ENCODE measurements around the gene SELPLG. TPM values are rescaled to one million over a fixed set of nuclear protein-coding genes. Genes with fewer than 3 reads are reported as not detected.

The SELPLG gene
- total RNA-seq, 1 donor from 2014 or later: 47.4 TPM

GRCh38 chr12:108649126-108649525 lies 15.4 kb upstream of the SELPLG start:
- Mint-ChIP-seq H3K27me3 (no peaks in the 10 kb centered on the region), H3K36me3 (ENCODE audit: low read depth) (peaks cover 19% of the 10 kb centered on the region), H3K4me1 (peaks cover 43% of the 10 kb centered on the region), H3K27ac (peak overlapping the region; percentile 51), H3K4me3 (no peak overlapping the region), H3K9me3 (no peaks in the 10 kb centered on the region)
- intact Hi-C loops (cut with micrococcal nuclease): no loop called here
- DNase-seq: no peak

GRCh38 chr12:108648371-108648770 lies 14.7 kb upstream of the SELPLG start:
- Mint-ChIP-seq H3K27me3 (no peaks in the 10 kb centered on the region), H3K27ac (no peak overlapping the region), H3K9me3 (no peaks in the 10 kb centered on the region), H3K4me1 (peaks cover 43% of the 10 kb centered on the region), H3K4me3 (no peak overlapping the region), H3K36me3 (ENCODE audit: low read depth) (peaks cover 19% of the 10 kb centered on the region)
- intact Hi-C loops (cut with micrococcal nuclease): no loop called here
- DNase-seq: no peak

- H3K36me3 Mint-ChIP-seq (ENCODE audit: low read depth): peaks cover 17% of the 10 kb centered on the region
- no peaks in the 10 kb centered on the region for H3K27me3 Mint-ChIP-seq
- H3K9me3 Mint-ChIP-seq: no peaks in the 10 kb centered on the region
- peaks cover 37% of the 10 kb centered on the region for H3K4me1 Mint-ChIP-seq
- peak overlapping the region; percentile 0 for H3K27ac Mint-ChIP-seq
- DNase-seq: no peak
- H3K4me3 Mint-ChIP-seq: no peak overlapping the region
- intact Hi-C loops (cut with micrococcal nuclease): no loop called here
Observed at GRCh38 chr12:108647585-108648287, 14.0 kb upstream of the SELPLG start.

- Mint-ChIP-seq H3K9me3 (no peaks in the 10 kb centered on the region), H3K4me1 (peaks cover 40% of the 10 kb centered on the region), H3K27ac (peak overlapping the region; percentile 83), H3K4me3 (peak overlapping the region; percentile 68), H3K27me3 (no peaks in the 10 kb centered on the region), H3K36me3 (ENCODE audit: low read depth) (peaks cover 15% of the 10 kb centered on the region)
- intact Hi-C loops (cut with micrococcal nuclease): no loop called here
- no peak for DNase-seq
Observed at GRCh38 chr12:108646600-108647579, 13.2 kb upstream of the SELPLG start.

- H3K36me3 Mint-ChIP-seq (ENCODE audit: low read depth): peaks cover 11% of the 10 kb centered on the region
- no peaks in the 10 kb centered on the region for H3K9me3 Mint-ChIP-seq
- H3K27me3 Mint-ChIP-seq: no peaks in the 10 kb centered on the region
- DNase-seq: no peak
- H3K27ac Mint-ChIP-seq: peak overlapping the region; percentile 83
- intact Hi-C loops (cut with micrococcal nuclease): no loop called here
- peaks cover 38% of the 10 kb centered on the region for H3K4me1 Mint-ChIP-seq
- H3K4me3 Mint-ChIP-seq: peak overlapping the region; percentile 68
Observed at GRCh38 chr12:108645686-108646599, 12.2 kb upstream of the SELPLG start.

- Mint-ChIP-seq H3K27me3 (no peaks in the 10 kb centered on the region), H3K27ac (no peak overlapping the region), H3K4me1 (peaks cover 45% of the 10 kb centered on the region), H3K36me3 (ENCODE audit: low read depth) (peaks cover 11% of the 10 kb centered on the region), H3K4me3 (no peak overlapping the region), H3K9me3 (no peaks in the 10 kb centered on the region)
- intact Hi-C loops (cut with micrococcal nuclease): no loop called here
- DNase-seq: no peak
Observed at GRCh38 chr12:108644811-108645120, 11.1 kb upstream of the SELPLG start.

GRCh38 chr12:108643941-108644810 lies 10.5 kb upstream of the SELPLG start:
- H3K9me3 Mint-ChIP-seq: no peaks in the 10 kb centered on the region
- peaks cover 43% of the 10 kb centered on the region for H3K4me1 Mint-ChIP-seq
- no peak for DNase-seq
- intact Hi-C loops (cut with micrococcal nuclease): no loop called here
- H3K27me3 Mint-ChIP-seq: no peaks in the 10 kb centered on the region
- H3K36me3 Mint-ChIP-seq (ENCODE audit: low read depth): peaks cover 9% of the 10 kb centered on the region
- H3K27ac Mint-ChIP-seq: no peak overlapping the region
- H3K4me3 Mint-ChIP-seq: no peak overlapping the region

GRCh38 chr12:108642899-108643654 lies 9.4 kb upstream of the SELPLG start:
- H3K27me3 Mint-ChIP-seq: no peaks in the 10 kb centered on the region
- H3K4me3 Mint-ChIP-seq: no peak overlapping the region
- H3K27ac Mint-ChIP-seq: no peak overlapping the region
- H3K36me3 Mint-ChIP-seq (ENCODE audit: low read depth): peaks cover 9% of the 10 kb centered on the region
- no peaks in the 10 kb centered on the region for H3K9me3 Mint-ChIP-seq
- peaks cover 39% of the 10 kb centered on the region for H3K4me1 Mint-ChIP-seq
- intact Hi-C loops (cut with micrococcal nuclease): no loop called here
- no peak for DNase-seq

- no peak overlapping the region for H3K27ac Mint-ChIP-seq
- H3K36me3 Mint-ChIP-seq (ENCODE audit: low read depth): peaks cover 9% of the 10 kb centered on the region
- no peaks in the 10 kb centered on the region for H3K27me3 Mint-ChIP-seq
- no peaks in the 10 kb centered on the region for H3K9me3 Mint-ChIP-seq
- intact Hi-C loops (cut with micrococcal nuclease): no loop called here
- DNase-seq: no peak
- peaks cover 38% of the 10 kb centered on the region for H3K4me1 Mint-ChIP-seq
- H3K4me3 Mint-ChIP-seq: no peak overlapping the region
Observed at GRCh38 chr12:108642269-108642870, 8.7 kb upstream of the SELPLG start.

GRCh38 chr12:108641446-108642268 lies 8.0 kb upstream of the SELPLG start:
- H3K27me3 Mint-ChIP-seq: no peaks in the 10 kb centered on the region
- no peak overlapping the region for H3K4me3 Mint-ChIP-seq
- H3K4me1 Mint-ChIP-seq: peaks cover 42% of the 10 kb centered on the region
- intact Hi-C loops (cut with micrococcal nuclease): no loop called here
- no peak for DNase-seq
- H3K9me3 Mint-ChIP-seq: no peaks in the 10 kb centered on the region
- no peak overlapping the region for H3K27ac Mint-ChIP-seq
- peaks cover 6% of the 10 kb centered on the region for H3K36me3 Mint-ChIP-seq (ENCODE audit: low read depth)

GRCh38 chr12:108640802-108641445 lies 7.2 kb upstream of the SELPLG start:
- H3K4me3 Mint-ChIP-seq: no peak overlapping the region
- peaks cover 6% of the 10 kb centered on the region for H3K36me3 Mint-ChIP-seq (ENCODE audit: low read depth)
- no peaks in the 10 kb centered on the region for H3K27me3 Mint-ChIP-seq
- no peaks in the 10 kb centered on the region for H3K9me3 Mint-ChIP-seq
- H3K27ac Mint-ChIP-seq: no peak overlapping the region
- DNase-seq: no peak
- peaks cover 42% of the 10 kb centered on the region for H3K4me1 Mint-ChIP-seq
- intact Hi-C loops (cut with micrococcal nuclease): no loop called here

All from activated CD4-positive, alpha-beta T cell treated with anti-CD3 and anti-CD28 coated beads, Interleukin-2, amount 10 ng/mL, durations not matched to agents 24 days and 14 days (primary cell).